Trophoblast cell (in vitro differentiated cells and primary cell): ENCODE measurements around the gene JPH3.

ENCODE experiments used
- DNase-seq, 2 donors: peaks; one replicate each; pipeline ENCODE4 v3.0.0-alpha.2; 2016
- H2AFZ ChIP-seq: 2 replicates; pipeline ENCODE4 v1.6.1; 2013; ENCODE audit warnings: low read length, moderate library complexity, mild to moderate bottlenecking; ENCODE audit not compliant: insufficient read depth, poor library complexity
- H2AK5ac ChIP-seq: 2 replicates; pipeline ENCODE4 v1.6.1; 2013; ENCODE audit warnings: mild to moderate bottlenecking, low read length
- H2BK120ac ChIP-seq: 2 replicates; pipeline ENCODE4 v1.6.1; 2013; ENCODE audit warnings: low read length, mild to moderate bottlenecking, moderate library complexity; ENCODE audit not compliant: insufficient read depth, poor library complexity
- H2BK12ac ChIP-seq: 2 replicates; pipeline ENCODE4 v1.6.1; 2013; ENCODE audit warnings: mild to moderate bottlenecking, low read length, moderate library complexity
- H2BK5ac ChIP-seq: 2 replicates; pipeline ENCODE4 v1.6.1; 2013; ENCODE audit warnings: low read length, low read depth, moderate library complexity, mild to moderate bottlenecking; ENCODE audit not compliant: poor library complexity
- H3K14ac ChIP-seq: 2 replicates; pipeline ENCODE4 v1.6.1; 2013; ENCODE audit warnings: mild to moderate bottlenecking, low read length
- H3K18ac ChIP-seq: 2 replicates; pipeline ENCODE4 v1.6.1; 2013; ENCODE audit warnings: mild to moderate bottlenecking, low read length
- H3K23ac ChIP-seq: 2 replicates; pipeline ENCODE4 v1.6.1; 2013; ENCODE audit warnings: low read length
- H3K27ac ChIP-seq: 2 replicates; pipeline ENCODE4 v1.5.1; 2013; ENCODE audit warnings: low read depth, mild to moderate bottlenecking, inconsistent platforms, low read length, moderate library complexity
- H3K27me3 ChIP-seq: 2 replicates; pipeline ENCODE4 v1.6.1; 2013; ENCODE audit warnings: inconsistent platforms, mild to moderate bottlenecking, low read length, moderate library complexity; ENCODE audit not compliant: insufficient read depth
- H3K36me3 ChIP-seq, 2 experiments: 1 replicate in 1 of 2; 2 replicates in 1 of 2; pipeline ENCODE4 v1.6.1; 2013; ENCODE audit warnings: low read length in 2 of 2, mild to moderate bottlenecking in 2 of 2, moderate library complexity in 1 of 2; ENCODE audit not compliant: insufficient read depth in 2 of 2, control insufficient read depth in 1 of 2
- H3K4ac ChIP-seq: 2 replicates; pipeline ENCODE4 v1.6.1; 2013; ENCODE audit warnings: low read depth, mild to moderate bottlenecking, low read length, moderate library complexity
- H3K4me1 ChIP-seq, 2 experiments: 1 replicate in 1 of 2; 2 replicates in 1 of 2; pipeline ENCODE4 v1.6.1; 2013; ENCODE audit warnings: low read length in 2 of 2, mild to moderate bottlenecking in 2 of 2, moderate library complexity in 1 of 2; ENCODE audit not compliant: insufficient read depth in 2 of 2, control insufficient read depth in 1 of 2
- H3K4me2 ChIP-seq: 2 replicates; pipeline ENCODE4 v1.6.1; 2013; ENCODE audit warnings: inconsistent platforms, mild to moderate bottlenecking, low read length, moderate library complexity
- H3K4me3 ChIP-seq: 2 replicates; pipeline ENCODE4 v1.5.1; 2013; ENCODE audit warnings: mild to moderate bottlenecking, low read depth, low read length, inconsistent platforms
- H3K79me1 ChIP-seq: one replicate; pipeline ENCODE4 v1.6.1; 2013; ENCODE audit warnings: low read length
- H3K79me2 ChIP-seq: 2 replicates; pipeline ENCODE4 v1.6.1; 2013; ENCODE audit warnings: low read length, mild to moderate bottlenecking; ENCODE audit not compliant: control insufficient read depth, insufficient read depth, poor library complexity
- H3K9ac ChIP-seq: 2 replicates; pipeline ENCODE4 v1.6.1; 2013; ENCODE audit warnings: mild to moderate bottlenecking, low read length
- H3K9me3 ChIP-seq: 2 replicates; pipeline ENCODE4 v1.6.1; 2013; ENCODE audit warnings: low read depth, mild to moderate bottlenecking, control low read depth, inconsistent platforms, low read length; ENCODE audit not compliant: insufficient read depth
- H4K12ac ChIP-seq: 2 replicates; pipeline ENCODE4 v1.6.1; 2013; ENCODE audit warnings: low read depth, mild to moderate bottlenecking, low read length, moderate library complexity
- H4K8ac ChIP-seq: 2 replicates; pipeline ENCODE4 v1.6.1; 2013; ENCODE audit warnings: low read depth, mild to moderate bottlenecking, low read length, moderate library complexity
- H4K91ac ChIP-seq: one replicate; pipeline ENCODE4 v1.6.1; 2013; ENCODE audit warnings: low read depth, mild to moderate bottlenecking, low read length, moderate library complexity
- WGBS: extraction: QIAGEN DNeasy Blood & Tissue Kit; methylation state at CpG from one replicate; pipeline ENCODE4 v1.1.7; 2013; ENCODE audit warnings: missing lambda C conversion rate; ENCODE audit not compliant: insufficient read length, insufficient coverage; ENCODE audit errors: extremely low coverage; 5-methylcytosine and 5-hydroxymethylcytosine counted together

JPH3 gene

DNA sequence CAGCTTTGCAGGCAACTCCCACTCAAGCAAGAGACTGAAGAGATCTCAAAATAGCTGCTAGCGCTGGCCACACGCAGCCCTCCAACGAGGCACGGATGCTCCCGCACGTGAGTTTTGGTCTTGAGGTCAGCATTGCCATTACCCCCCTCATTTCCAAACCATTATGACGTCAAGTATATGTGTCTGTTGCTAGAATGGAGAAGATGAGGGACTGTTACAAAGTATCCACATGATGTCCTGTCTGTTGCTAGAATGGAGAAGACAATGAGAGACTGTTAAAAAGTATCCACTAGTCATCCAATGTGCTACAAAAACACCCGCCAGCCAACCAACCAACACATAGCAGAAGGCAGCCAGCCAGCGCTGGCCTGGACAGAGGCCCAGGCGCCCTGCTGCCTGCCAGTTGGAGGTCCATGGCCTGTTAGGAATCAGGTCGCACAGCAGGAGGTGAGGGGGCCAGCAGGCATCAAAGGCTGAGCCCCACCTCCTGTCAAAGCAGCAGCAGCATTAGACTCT, 138.7 kb downstream of the JPH3 start:
- H4K8ac ChIP-seq: no peak overlapping the region
- no peak overlapping the region for H3K23ac ChIP-seq
- no peak overlapping the region for H4K12ac ChIP-seq
- H2AFZ ChIP-seq: no peak overlapping the region
- no CpG with 5 or more reads among the region's 11 CpGs for WGBS
- H3K27ac ChIP-seq: no peak overlapping the region
- H2BK12ac ChIP-seq: no peak overlapping the region
- no peaks in the 10 kb centered on the region for H3K9me3 ChIP-seq
- no peaks in the 10 kb centered on the region for H3K79me1 ChIP-seq
- DNase-seq: no peak
- no peaks in the 10 kb centered on the region for H3K79me2 ChIP-seq
- H3K4me1 ChIP-seq: no peaks in the 10 kb centered on the region
- H3K4me2 ChIP-seq: no peak overlapping the region
- peaks cover 22 to 35% of the 10 kb centered on the region in 2 experiments for H3K36me3 ChIP-seq
- H4K91ac ChIP-seq: no peak overlapping the region
- no peak overlapping the region for H2BK5ac ChIP-seq
- H3K14ac ChIP-seq: no peak overlapping the region
- no peak overlapping the region for H2BK120ac ChIP-seq
- H3K18ac ChIP-seq: no peak overlapping the region
- H3K4ac ChIP-seq: no peak overlapping the region
- no peak overlapping the region for H2AK5ac ChIP-seq
- H3K4me3 ChIP-seq: no peak overlapping the region
- no peak overlapping the region for H3K9ac ChIP-seq
- H3K27me3 ChIP-seq: no peaks in the 10 kb centered on the region

DNA sequence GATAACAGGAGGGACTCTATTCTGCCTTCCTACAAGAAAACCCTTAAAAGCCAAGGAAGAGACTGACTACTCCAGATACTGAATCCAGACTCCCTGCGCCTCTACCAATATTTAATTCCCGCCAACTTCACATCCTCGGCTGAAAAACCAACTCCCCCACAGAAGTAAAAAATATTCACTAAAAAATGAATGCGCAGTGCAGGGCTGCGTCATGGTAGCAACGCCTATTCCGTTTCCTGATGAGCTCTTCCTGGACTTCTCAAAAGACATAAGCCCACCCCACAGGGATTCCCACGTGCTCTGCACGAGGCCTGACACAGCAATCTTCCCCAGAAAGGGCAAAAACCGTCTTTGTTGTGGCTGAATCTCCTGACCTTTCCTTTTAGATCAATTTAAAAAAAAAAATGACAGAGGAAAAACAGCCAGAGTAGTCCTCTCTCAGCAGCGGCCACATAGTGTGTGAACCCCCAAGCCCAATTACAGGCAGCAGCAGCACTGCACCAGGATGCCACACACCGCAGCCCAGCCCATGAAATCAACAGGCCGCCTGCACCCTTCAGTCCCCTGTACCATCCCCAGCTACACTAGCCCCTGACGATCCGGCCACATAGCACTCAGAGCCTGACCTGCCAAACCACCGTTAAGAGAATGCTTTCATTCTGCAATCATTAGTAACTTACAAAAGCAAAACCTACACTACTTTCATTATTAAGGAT, 139.6 kb downstream of the JPH3 start:
- H3K27ac ChIP-seq: no peak overlapping the region
- H3K4me1 ChIP-seq: no peaks in the 10 kb centered on the region
- no peak overlapping the region for H4K91ac ChIP-seq
- H3K14ac ChIP-seq: no peak overlapping the region
- H2AK5ac ChIP-seq: no peak overlapping the region
- H2AFZ ChIP-seq: no peak overlapping the region
- no peak overlapping the region for H3K4ac ChIP-seq
- no peak overlapping the region for H3K18ac ChIP-seq
- H3K9me3 ChIP-seq: no peaks in the 10 kb centered on the region
- no peak overlapping the region for H4K8ac ChIP-seq
- H3K4me3 ChIP-seq: no peak overlapping the region
- no peak overlapping the region for H2BK5ac ChIP-seq
- no peak overlapping the region for H2BK120ac ChIP-seq
- H3K79me2 ChIP-seq: no peaks in the 10 kb centered on the region
- H2BK12ac ChIP-seq: no peak overlapping the region
- H3K79me1 ChIP-seq: no peaks in the 10 kb centered on the region
- H3K23ac ChIP-seq: no peak overlapping the region
- WGBS: 100% methylated on average over 2 of the region's 16 CpGs
- no peak overlapping the region for H4K12ac ChIP-seq
- no peak overlapping the region for H3K4me2 ChIP-seq
- H3K36me3 ChIP-seq: peaks cover 27 to 41% of the 10 kb centered on the region in 2 experiments
- H3K9ac ChIP-seq: no peak overlapping the region
- no peaks in the 10 kb centered on the region for H3K27me3 ChIP-seq
- no peak for DNase-seq

DNA sequence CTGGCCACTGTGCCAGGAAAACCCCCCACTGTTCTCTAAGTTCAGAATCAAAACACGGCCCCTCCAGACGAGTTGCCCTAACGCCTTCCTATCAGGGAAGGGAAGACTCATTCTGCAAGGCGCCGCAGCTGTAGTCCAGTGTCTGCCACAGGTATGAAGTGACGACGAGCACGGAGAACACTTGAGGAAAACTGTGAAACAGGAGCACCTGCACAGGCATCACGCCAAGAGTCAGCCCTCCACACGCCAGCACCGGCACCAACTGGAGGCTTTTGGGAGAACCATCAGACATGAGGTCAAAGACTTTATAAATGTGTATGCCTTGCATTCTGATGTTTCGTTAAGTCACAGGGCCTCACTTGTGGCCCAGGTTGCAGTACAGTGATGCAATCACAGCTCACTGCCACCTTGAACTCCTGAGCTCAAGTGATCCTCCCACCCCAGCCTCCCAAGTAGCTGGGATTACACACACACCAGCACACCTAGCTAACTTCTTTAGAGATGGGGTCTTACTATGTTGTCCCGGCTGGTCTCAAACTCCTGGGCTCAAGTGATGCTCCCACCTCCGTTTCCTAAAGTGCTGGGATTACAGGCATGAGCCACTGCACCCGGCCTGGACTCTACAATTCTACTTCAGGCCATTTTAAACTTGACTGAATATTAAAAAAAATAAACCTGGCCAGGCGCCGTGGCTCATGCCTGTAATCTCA, 140.6 kb downstream of the JPH3 start:
- no peak overlapping the region for H4K12ac ChIP-seq
- H3K9ac ChIP-seq: no peak overlapping the region
- no CpG with 5 or more reads among the region's 17 CpGs for WGBS
- H3K4me2 ChIP-seq: no peak overlapping the region
- H4K8ac ChIP-seq: no peak overlapping the region
- H3K23ac ChIP-seq: no peak overlapping the region
- H3K79me1 ChIP-seq: no peaks in the 10 kb centered on the region
- DNase-seq: no peak
- no peaks in the 10 kb centered on the region for H3K4me1 ChIP-seq
- H2AFZ ChIP-seq: no peak overlapping the region
- H3K4ac ChIP-seq: no peak overlapping the region
- no peak overlapping the region for H4K91ac ChIP-seq
- H2BK120ac ChIP-seq: no peak overlapping the region
- H3K4me3 ChIP-seq: no peak overlapping the region
- no peak overlapping the region for H3K27ac ChIP-seq
- H2BK5ac ChIP-seq: no peak overlapping the region
- no peak overlapping the region for H3K14ac ChIP-seq
- no peak overlapping the region for H2BK12ac ChIP-seq
- peaks cover 35 to 48% of the 10 kb centered on the region in 2 experiments for H3K36me3 ChIP-seq
- no peaks in the 10 kb centered on the region for H3K27me3 ChIP-seq
- no peaks in the 10 kb centered on the region for H3K9me3 ChIP-seq
- no peak overlapping the region for H2AK5ac ChIP-seq
- H3K18ac ChIP-seq: no peak overlapping the region
- H3K79me2 ChIP-seq: no peaks in the 10 kb centered on the region

DNA sequence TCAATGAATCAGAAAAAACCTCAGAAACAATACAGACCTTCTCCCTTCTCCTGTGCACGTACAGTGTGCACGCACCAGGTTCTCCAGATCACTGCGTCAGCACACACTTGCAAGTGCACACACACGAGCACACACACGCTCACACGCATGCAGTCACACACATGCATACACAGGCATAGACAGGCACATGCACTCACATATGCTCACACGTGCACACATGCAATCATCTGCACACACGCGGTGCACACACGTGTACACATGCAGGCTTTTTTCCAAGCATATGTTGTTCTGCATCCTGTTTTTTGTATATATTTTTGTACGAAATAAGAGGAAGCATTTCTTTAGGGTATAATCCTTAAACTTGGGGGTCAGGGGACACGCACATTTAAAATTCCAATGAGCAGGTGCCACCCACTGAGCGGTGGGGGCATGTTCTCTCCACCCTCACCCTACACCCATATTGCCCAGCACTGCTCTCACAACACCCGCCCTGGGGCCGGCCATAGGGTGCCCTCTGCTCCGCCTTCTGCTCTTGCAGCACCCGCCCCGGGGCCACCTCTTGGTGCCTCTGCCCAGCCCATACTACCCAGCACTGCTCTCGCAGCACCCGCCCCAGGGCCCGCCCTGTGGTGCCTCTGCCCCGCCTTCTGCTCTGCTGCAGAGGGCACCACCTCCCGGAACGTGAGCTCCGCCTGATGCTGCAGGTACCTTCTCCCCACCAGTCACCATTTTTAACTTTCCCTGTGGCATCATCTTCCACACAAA, 142.6 kb downstream of the JPH3 start:
- Histone ChIP-seq H2AK5ac (no peak overlapping the region), H3K9me3 (no peaks in the 10 kb centered on the region), H4K91ac (no peak overlapping the region), H3K4me2 (no peak overlapping the region), H4K8ac (no peak overlapping the region), H3K36me3 (peaks cover 49 to 56% of the 10 kb centered on the region in 2 experiments), H3K27ac (no peak overlapping the region), H2BK12ac (no peak overlapping the region), H3K9ac (no peak overlapping the region), H3K18ac (no peak overlapping the region), H3K79me1 (no peaks in the 10 kb centered on the region), H3K4ac (no peak overlapping the region), H3K14ac (no peak overlapping the region), H4K12ac (no peak overlapping the region), H2AFZ (no peak overlapping the region), H3K4me1 (no peaks in the 10 kb centered on the region), H2BK120ac (no peak overlapping the region), H2BK5ac (no peak overlapping the region), H3K27me3 (no peaks in the 10 kb centered on the region), H3K79me2 (no peaks in the 10 kb centered on the region), H3K4me3 (peak overlapping the region; percentile 3), H3K23ac (no peak overlapping the region)
- DNase-seq: no peak
- no CpG with 5 or more reads among the region's 25 CpGs for WGBS
